DOHH2 (cell line): Measurements from ENCODE around the gene OOSP4B.

Experiments
- H3F3A ChIP-seq: fragments of 200-600 bp; sonication (generic), shearing (Covaris generic); 2 replicates; pipeline ENCODE4 v1.6.0; 2016; ENCODE audit warnings: antibody characterized with exemption, mild to moderate bottlenecking; ENCODE audit not compliant: control insufficient read depth, insufficient read depth
- H3K27ac ChIP-seq: fragments of 200-600 bp; sonication (generic); 2 replicates; pipeline ENCODE4 v1.5.1; 2014; ENCODE audit warnings: low read depth, mild to moderate bottlenecking, low read length, moderate library complexity
- H3K27me3 ChIP-seq: fragments of 200-600 bp; sonication (generic); 2 replicates; pipeline ENCODE4 v1.6.1; 2014; ENCODE audit warnings: mild to moderate bottlenecking, low read length, mixed read lengths; ENCODE audit not compliant: control insufficient read depth
- H3K36me3 ChIP-seq: fragments of 200-600 bp; sonication (generic); 2 replicates; pipeline ENCODE4 v1.6.1; 2014; ENCODE audit warnings: mild to moderate bottlenecking, low read length, moderate library complexity, mixed read lengths; ENCODE audit not compliant: control insufficient read depth
- H3K4me1 ChIP-seq: fragments of 200-600 bp; sonication (generic); 2 replicates; pipeline ENCODE4 v1.6.1; 2014; ENCODE audit warnings: mild to moderate bottlenecking, low read length, mixed read lengths; ENCODE audit not compliant: control insufficient read depth
- H3K4me2 ChIP-seq: fragments of 200-600 bp; sonication (generic); 2 replicates; pipeline ENCODE4 v1.6.0; 2014; ENCODE audit warnings: mild to moderate bottlenecking, low read length, moderate library complexity
- H3K4me3 ChIP-seq: fragments of 200-600 bp; sonication (generic); 2 replicates; pipeline ENCODE4 v1.5.1; 2014; ENCODE audit warnings: mild to moderate bottlenecking, low read length, mixed read lengths
- H3K79me2 ChIP-seq: fragments of 200-600 bp; sonication (generic); 2 replicates; pipeline ENCODE4 v1.6.1; 2014; ENCODE audit warnings: mild to moderate bottlenecking, low read length, mixed read lengths; ENCODE audit not compliant: control insufficient read depth
- H3K9me2 ChIP-seq: fragments of 200-600 bp; sonication (generic); replicated peaks from 2 replicates; pipeline ENCODE4 v1.6.1; 2014; ENCODE audit warnings: mild to moderate bottlenecking, low read length, mixed read lengths; ENCODE audit not compliant: control insufficient read depth
- H3K9me3 ChIP-seq: fragments of 200-600 bp; sonication (generic); 2 replicates; pipeline ENCODE4 v1.6.1; 2014; ENCODE audit warnings: antibody characterized with exemption, low read length, mixed read lengths; ENCODE audit not compliant: control insufficient read depth, insufficient read depth
- H4K20me1 ChIP-seq: fragments of 200-600 bp; sonication (generic); 2 replicates; pipeline ENCODE4 v1.6.0; 2014; ENCODE audit warnings: low read depth, mild to moderate bottlenecking, antibody characterized with exemption, low read length, moderate library complexity; ENCODE audit not compliant: control insufficient read depth, insufficient read depth
- CTCF ChIP-seq: fragments of 200-600 bp; sonication (generic); IDR thresholded peaks from one replicate; pipeline ENCODE4 v1.5.1; 2014; ENCODE audit warnings: antibody characterized with exemption, mild to moderate bottlenecking, low read depth, low read length; ENCODE audit not compliant: poor library complexity, severe bottlenecking
- EZH2phosphoT487 ChIP-seq: fragments of 200-600 bp; sonication (generic); IDR thresholded peaks from 2 replicates; pipeline ENCODE4 v1.6.1; 2017; ENCODE audit warnings: borderline replicate concordance, mild to moderate bottlenecking, antibody characterized with exemption, low read length, moderate library complexity, mixed read lengths

Gene OOSP4B

GRCh38 chr11:59984368-59984767 lies 32.6 kb upstream of the OOSP4B start:
- no peak overlapping the region for H3K4me3 ChIP-seq
- H3K79me2 ChIP-seq = no peaks in the 10 kb centered on the region
- no peak for TF ChIP-seq CTCF
- no peak for TF ChIP-seq EZH2phosphoT487
- H3K36me3 ChIP-seq = no peaks in the 10 kb centered on the region
- no peaks in the 10 kb centered on the region for H3K9me2 ChIP-seq
- no peaks in the 10 kb centered on the region for H3K4me1 ChIP-seq
- no peaks in the 10 kb centered on the region for H4K20me1 ChIP-seq
- H3F3A ChIP-seq = no peaks in the 10 kb centered on the region
- H3K27me3 ChIP-seq = no peaks in the 10 kb centered on the region; the same call in 1 of the 2 replicates
- H3K27ac ChIP-seq = no peak overlapping the region
- H3K4me2 ChIP-seq = no peak overlapping the region
- H3K9me3 ChIP-seq = no peaks in the 10 kb centered on the region

- no peaks in the 10 kb centered on the region for H3K4me1 ChIP-seq
- H3K9me2 ChIP-seq = no peaks in the 10 kb centered on the region
- H3K27ac ChIP-seq = no peak overlapping the region
- no peaks in the 10 kb centered on the region for H3K27me3 ChIP-seq
- H4K20me1 ChIP-seq = no peaks in the 10 kb centered on the region
- H3K9me3 ChIP-seq = no peaks in the 10 kb centered on the region
- TF ChIP-seq EZH2phosphoT487 = no peak
- TF ChIP-seq CTCF = no peak
- no peaks in the 10 kb centered on the region for H3F3A ChIP-seq
- no peaks in the 10 kb centered on the region for H3K36me3 ChIP-seq
- H3K4me3 ChIP-seq = no peak overlapping the region
- no peak overlapping the region for H3K4me2 ChIP-seq
- no peaks in the 10 kb centered on the region for H3K79me2 ChIP-seq
These were observed 26.6 kb upstream of the OOSP4B start for GRCh38 chr11:59990421-59990820.

GRCh38 chr11:59992425-59992824 lies 24.6 kb upstream of the OOSP4B start:
- no peaks in the 10 kb centered on the region for H3K27me3 ChIP-seq
- no peak for TF ChIP-seq EZH2phosphoT487
- no peak for TF ChIP-seq CTCF
- no peaks in the 10 kb centered on the region for H3K4me1 ChIP-seq
- no peaks in the 10 kb centered on the region for H3F3A ChIP-seq
- H3K9me2 ChIP-seq = no peaks in the 10 kb centered on the region
- no peaks in the 10 kb centered on the region for H4K20me1 ChIP-seq
- no peak overlapping the region for H3K4me3 ChIP-seq
- H3K79me2 ChIP-seq = no peaks in the 10 kb centered on the region
- H3K4me2 ChIP-seq = no peak overlapping the region
- H3K36me3 ChIP-seq = no peaks in the 10 kb centered on the region
- no peaks in the 10 kb centered on the region for H3K9me3 ChIP-seq
- H3K27ac ChIP-seq = no peak overlapping the region

- H3K9me3 ChIP-seq = no peaks in the 10 kb centered on the region
- H4K20me1 ChIP-seq = no peaks in the 10 kb centered on the region
- H3K27me3 ChIP-seq = no peaks in the 10 kb centered on the region
- no peaks in the 10 kb centered on the region for H3K9me2 ChIP-seq
- H3K36me3 ChIP-seq = no peaks in the 10 kb centered on the region
- TF ChIP-seq CTCF (no peak), EZH2phosphoT487 (no peak)
- no peaks in the 10 kb centered on the region for H3F3A ChIP-seq
- H3K4me2 ChIP-seq = no peak overlapping the region
- no peaks in the 10 kb centered on the region for H3K79me2 ChIP-seq
- no peak overlapping the region for H3K4me3 ChIP-seq
- no peaks in the 10 kb centered on the region for H3K4me1 ChIP-seq
- no peak overlapping the region for H3K27ac ChIP-seq
These were observed 19.2 kb upstream of the OOSP4B start for GRCh38 chr11:59997800-59998199.
